GM12878 (cell line): ENCODE results near the gene BEST2.

ENCODE experiments used
- ATF2 ChIP-seq: IDR thresholded peaks from 2 replicates; pipeline ENCODE4 v1.6.1; 2012; ENCODE audit warnings: low read length, inconsistent platforms
- BMI1 ChIP-seq: fragments of 450-650 bp; IDR thresholded peaks from 2 replicates; pipeline ENCODE4 v1.6.1; 2016; ENCODE audit warnings: mild to moderate bottlenecking, moderate library complexity, borderline replicate concordance
- CTCF ChIP-seq, 3 experiments: IDR thresholded peaks in 2 of 3; conservative IDR thresholded peaks in 1 of 3; 2 replicates each; pipeline ENCODE4 v1.5.1; 2011; ENCODE audit warnings: low read depth in 3 of 3, low read length in 3 of 3, mild to moderate bottlenecking in 3 of 3, control low read depth in 2 of 3, moderate library complexity in 2 of 3, inconsistent platforms in 1 of 3, mixed read lengths in 1 of 3; ENCODE audit not compliant: control insufficient read depth in 2 of 3, insufficient read depth in 1 of 3; ENCODE audit errors: extremely low read depth in 1 of 3
- EP300 ChIP-seq, 2 experiments: fragments of 150-350 bp in 1 of 2; IDR thresholded peaks; 2 replicates each; pipeline ENCODE4 v1.6.1; 2011 to 2012; ENCODE audit warnings: low read depth in 2 of 2, low read length in 2 of 2, borderline replicate concordance in 1 of 2, improper control_type of control experiment in 1 of 2, inconsistent platforms in 1 of 2; ENCODE audit not compliant: control insufficient read depth in 1 of 2
- EZH2 ChIP-seq: IDR thresholded peaks from 2 replicates; pipeline ENCODE4 v1.6.1; 2012; ENCODE audit warnings: low read depth, mild to moderate bottlenecking, control low read depth, inconsistent platforms, low read length, borderline replicate concordance; ENCODE audit not compliant: control insufficient read depth
- FOXM1 ChIP-seq: IDR thresholded peaks from 2 replicates; pipeline ENCODE4 v1.6.1; 2012; ENCODE audit warnings: low read depth, mild to moderate bottlenecking, inconsistent platforms, low read length, moderate library complexity
- MXI1 ChIP-seq: fragments of 150-350 bp; IDR thresholded peaks from 2 replicates; pipeline ENCODE4 v1.6.1; 2011; ENCODE audit warnings: low read depth, mild to moderate bottlenecking, inconsistent platforms, low read length, improper control_type of control experiment
- MYC ChIP-seq: IDR thresholded peaks from 2 replicates; pipeline ENCODE4 v1.6.1; 2011; ENCODE audit warnings: mild to moderate bottlenecking, low read length, moderate library complexity, inconsistent platforms; ENCODE audit not compliant: insufficient read depth, insufficient replicate concordance, insufficient read length, severe bottlenecking
- POLR2A ChIP-seq: IDR thresholded peaks from 2 replicates; pipeline ENCODE4 v1.6.1; 2011; ENCODE audit warnings: low read depth, mild to moderate bottlenecking, low read length
- RAD21 ChIP-seq: IDR thresholded peaks from 2 replicates; pipeline ENCODE4 v1.6.1; 2011; ENCODE audit warnings: mild to moderate bottlenecking, low read depth, low read length, moderate library complexity; ENCODE audit not compliant: insufficient read depth
- SP1 ChIP-seq: IDR thresholded peaks from one replicate; pipeline ENCODE4 v1.6.1; 2011; ENCODE audit warnings: low read depth, low read length
- TF ChIP-seq, protein P1 (sequence below): IDR thresholded peaks from 2 replicates; pipeline ENCODE4 v1.6.1; 2011; ENCODE audit warnings: borderline replicate concordance, low read depth, mild to moderate bottlenecking, moderate library complexity, low read length; ENCODE audit not compliant: insufficient read depth, poor library complexity, severe bottlenecking
- TF ChIP-seq, protein P2 (sequence below): IDR thresholded peaks from 2 replicates; pipeline ENCODE4 v1.6.1; 2011; ENCODE audit warnings: low read depth, low read length, improper control_type of control experiment, borderline replicate concordance

DNA sequence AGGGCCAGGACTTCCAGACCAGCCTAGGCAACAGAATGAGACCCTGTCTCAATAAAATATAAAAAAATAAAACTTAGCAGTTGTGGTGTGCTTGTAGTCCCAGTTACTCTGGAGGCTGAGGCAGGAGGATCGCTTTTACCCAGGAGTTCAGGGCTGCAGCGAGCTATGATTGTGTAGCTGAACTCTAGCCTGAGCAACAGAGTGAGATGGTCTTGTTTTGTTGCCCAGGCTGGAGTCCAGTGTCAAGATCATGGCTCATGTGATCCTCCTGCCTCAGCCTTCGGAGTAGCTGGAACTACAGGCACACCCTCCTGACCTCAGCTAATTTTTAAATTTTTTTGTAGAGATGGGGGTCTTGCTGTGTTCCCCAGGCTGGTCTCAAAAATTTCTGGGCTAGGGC lies 35.4 kb downstream of the BEST2 start:
- TF ChIP-seq CTCF (IDR thresholded peaks at IDR 0.05 in 2 of 3, conservative IDR thresholded peaks at IDR 0.05 in 1 of 3; ENCODE audit: control insufficient read depth in 2 of 3, extremely low read depth in 1 of 3, insufficient read depth in 1 of 3, low read depth in 3 of 3, low read length in 3 of 3) = no peak
- TF ChIP-seq SP1 = no peak
- TF ChIP-seq MXI1 = no peak
- TF ChIP-seq ATF2 = no peak
- TF ChIP-seq FOXM1 = no peak
- no peak for TF ChIP-seq MYC
- TF ChIP-seq, protein P1, sequence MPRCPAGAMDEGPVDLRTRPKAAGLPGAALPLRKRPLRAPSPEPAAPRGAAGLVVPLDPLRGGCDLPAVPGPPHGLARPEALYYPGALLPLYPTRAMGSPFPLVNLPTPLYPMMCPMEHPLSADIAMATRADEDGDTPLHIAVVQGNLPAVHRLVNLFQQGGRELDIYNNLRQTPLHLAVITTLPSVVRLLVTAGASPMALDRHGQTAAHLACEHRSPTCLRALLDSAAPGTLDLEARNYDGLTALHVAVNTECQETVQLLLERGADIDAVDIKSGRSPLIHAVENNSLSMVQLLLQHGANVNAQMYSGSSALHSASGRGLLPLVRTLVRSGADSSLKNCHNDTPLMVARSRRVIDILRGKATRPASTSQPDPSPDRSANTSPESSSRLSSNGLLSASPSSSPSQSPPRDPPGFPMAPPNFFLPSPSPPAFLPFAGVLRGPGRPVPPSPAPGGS = no peak
- no peak for TF ChIP-seq RAD21
- no peak for TF ChIP-seq EZH2
- no peak for TF ChIP-seq EP300 (IDR thresholded peaks at IDR 0.05; ENCODE audit: borderline replicate concordance in 1 of 2, control insufficient read depth in 1 of 2, low read depth in 2 of 2, low read length in 2 of 2)
- TF ChIP-seq BMI1 = no peak
- TF ChIP-seq, protein P2, sequence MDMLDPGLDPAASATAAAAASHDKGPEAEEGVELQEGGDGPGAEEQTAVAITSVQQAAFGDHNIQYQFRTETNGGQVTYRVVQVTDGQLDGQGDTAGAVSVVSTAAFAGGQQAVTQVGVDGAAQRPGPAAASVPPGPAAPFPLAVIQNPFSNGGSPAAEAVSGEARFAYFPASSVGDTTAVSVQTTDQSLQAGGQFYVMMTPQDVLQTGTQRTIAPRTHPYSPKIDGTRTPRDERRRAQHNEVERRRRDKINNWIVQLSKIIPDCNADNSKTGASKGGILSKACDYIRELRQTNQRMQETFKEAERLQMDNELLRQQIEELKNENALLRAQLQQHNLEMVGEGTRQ = no peak
- TF ChIP-seq POLR2A = no peak
